HG03108 (cell line): ENCODE results near the gene HSP90AB1.
A peak's percentile ranks its signal among the peaks of the same experiment; 100 is the strongest.

Experiments used
- ATAC-seq: cut with Tn5 transposase; IDR thresholded peaks from one replicate; pipeline ENCODE4 v1.9.1; 2021; ENCODE audit warnings: moderate library complexity; ENCODE audit not compliant: unreplicated experiment

HSP90AB1 gene

DNA sequence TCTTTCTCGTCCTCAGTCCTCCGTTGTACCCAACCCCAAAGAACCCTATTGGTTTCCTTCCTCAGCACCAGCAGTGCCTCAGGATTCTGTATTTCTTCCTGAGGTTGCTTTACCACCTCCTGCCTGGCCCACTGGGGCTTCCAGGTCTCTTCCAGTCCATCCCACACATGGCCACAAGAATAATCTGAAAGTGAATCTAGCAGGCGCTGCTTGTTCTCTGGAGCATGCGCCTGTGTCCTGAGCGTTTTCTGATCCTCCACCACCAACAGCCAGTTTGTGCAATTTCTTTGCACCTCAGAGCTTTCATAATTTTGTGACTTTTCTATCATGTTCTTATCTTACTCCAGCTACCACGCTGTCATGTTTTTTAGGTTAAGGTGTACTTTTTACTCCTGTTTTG is 11.6 kb upstream of the HSP90AB1 start:
- ATAC-seq = no peak

DNA sequence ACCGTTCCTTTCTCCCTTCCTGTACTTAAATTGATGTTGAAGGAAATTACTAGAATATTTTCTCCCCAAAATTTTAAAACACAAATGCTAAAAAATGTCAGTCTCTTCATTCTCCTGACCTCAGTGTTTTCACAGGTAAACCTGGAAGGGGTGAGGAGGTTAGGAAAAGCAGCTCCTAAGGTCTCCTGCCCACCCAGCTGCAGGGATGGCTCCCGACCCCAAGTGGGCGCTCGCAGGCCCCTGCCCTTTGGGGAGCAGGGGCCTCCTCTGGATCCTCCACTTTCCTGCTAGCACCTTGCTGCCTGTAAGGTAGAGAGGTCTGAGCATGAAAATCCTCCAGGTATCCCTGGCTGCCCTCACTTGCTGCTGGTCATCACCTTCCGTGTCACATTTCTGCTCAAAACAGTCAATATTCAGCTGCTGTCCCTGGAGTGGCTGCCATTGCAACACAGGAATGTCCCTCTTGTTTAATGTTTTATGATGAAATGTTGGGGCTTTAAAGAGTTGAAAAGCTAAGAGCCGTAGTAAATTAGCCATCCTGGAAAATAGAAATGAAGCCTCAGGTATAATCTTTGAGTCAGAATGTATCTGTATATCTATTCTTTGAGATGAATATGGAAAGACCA is 10.9 kb upstream of the HSP90AB1 start:
- ATAC-seq = no peak

DNA sequence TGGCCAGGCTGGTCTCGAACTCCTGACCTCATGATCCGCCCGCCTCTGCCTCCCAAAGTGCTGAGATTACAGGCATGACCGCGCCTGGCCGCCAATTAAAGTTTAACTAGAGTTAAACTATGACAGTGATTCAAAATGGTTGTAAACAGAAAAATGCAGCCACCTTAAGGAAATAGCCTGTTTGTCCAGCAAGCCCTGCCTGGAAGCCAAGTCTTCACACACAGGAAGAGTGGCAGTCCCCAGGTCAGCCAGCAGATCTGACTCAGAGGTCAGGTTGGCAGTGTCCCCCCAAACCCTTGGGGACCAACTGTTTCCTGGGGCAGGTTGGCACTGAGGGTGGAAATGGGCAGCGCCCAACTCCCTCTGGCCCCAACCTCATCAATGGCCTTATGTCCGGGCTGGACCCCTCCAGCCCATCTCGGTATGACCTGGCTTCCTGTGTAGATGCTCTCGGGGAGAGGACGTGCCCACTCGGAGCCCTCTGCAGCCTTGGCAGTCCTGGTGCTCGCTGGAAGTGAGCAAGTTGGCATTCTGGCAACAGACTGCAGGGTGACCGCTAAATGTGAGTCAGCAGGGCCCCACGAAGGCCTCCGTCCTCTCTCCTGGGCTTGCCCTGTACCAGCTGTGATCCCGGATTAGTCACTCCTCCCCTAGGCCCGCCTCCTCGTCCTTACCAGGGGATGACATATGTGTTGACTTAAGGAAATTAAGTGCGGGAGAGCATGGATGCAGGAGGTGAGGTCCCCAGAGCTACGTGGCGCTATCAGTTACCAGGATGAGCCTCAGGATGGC is 9.7 kb upstream of the HSP90AB1 start:
- peak; percentile 58 for ATAC-seq

DNA sequence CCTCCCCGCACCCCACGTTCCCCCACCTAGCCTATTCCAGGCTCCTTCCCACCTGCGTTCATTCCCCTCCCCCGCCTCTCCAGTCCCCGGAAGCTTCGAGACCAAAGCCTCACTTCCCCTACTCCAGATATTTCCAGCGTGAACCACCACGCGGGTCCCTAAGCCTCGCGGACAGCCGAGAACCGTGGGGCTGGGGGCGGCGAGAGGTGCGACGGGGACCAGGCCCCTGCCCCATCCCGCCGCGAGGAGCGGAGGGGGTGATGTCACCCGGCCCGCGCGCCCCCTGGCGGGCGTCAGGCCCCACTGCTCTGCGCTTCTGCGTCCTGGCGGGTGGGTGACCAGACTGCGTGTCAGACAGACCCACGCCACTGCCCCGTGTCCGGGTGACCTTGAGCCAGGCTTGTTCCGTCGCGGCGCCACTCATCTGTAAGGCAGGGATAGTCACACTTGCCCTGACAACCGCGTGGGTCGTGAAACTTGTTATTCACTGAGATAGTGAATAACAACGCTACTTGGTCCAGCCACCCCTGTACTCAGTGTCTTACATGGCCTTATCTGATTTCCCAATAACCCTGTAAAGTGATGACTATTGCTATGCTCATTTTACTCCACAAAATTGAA is 9.0 kb upstream of the HSP90AB1 start:
- ATAC-seq = peak; percentile 67

DNA sequence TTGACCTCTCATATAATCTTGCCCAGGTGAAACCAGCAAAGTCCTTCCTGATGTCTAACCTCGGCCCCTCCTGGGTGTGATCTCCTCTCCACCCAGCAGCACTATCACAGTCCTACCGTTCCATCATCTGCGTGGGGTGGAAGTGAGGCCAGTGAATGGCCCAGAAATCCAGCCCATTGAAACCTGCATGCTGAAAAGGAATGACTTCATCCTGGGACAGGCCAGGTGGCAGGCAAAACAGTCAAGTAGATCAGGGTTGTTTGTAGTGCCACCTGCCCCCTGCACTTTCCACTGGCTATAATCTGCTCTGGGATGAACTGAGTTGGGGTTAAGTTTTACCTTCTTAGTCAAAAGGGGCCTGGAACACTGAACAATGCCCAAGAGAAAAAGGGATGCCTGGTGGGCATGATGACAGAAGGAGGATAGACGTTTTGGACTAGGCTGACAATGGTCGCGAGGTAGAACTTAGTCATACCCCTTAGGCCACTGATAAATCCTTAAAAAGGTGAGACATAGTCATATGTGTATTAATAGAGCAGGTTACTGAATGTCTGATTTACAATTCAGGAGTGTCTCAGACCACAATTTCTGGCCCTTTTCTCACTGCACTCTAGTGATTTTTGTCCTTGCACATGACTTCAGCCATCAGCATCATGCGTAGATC is 8.1 kb upstream of the HSP90AB1 start:
- no peak for ATAC-seq

DNA sequence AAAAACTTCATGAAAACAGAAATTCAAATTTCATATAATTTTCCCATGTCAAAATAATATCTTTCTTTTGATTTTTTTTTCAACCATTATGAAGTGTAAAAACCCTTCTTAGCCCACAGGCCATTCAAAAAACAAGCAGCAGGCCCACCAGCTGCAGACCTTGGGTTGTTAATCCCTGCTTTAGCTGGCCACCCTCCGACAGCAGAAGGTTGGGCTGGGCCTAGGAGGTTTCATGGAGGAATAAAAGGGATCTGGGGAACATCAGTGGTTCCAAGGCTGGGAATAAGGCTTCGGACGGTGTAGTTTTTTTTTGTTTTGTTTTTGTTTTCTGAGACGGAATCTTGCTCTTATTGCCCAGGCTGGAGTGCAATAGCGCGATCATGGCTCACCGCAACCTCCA is 3.6 kb upstream of the HSP90AB1 start:
- no peak for ATAC-seq

DNA sequence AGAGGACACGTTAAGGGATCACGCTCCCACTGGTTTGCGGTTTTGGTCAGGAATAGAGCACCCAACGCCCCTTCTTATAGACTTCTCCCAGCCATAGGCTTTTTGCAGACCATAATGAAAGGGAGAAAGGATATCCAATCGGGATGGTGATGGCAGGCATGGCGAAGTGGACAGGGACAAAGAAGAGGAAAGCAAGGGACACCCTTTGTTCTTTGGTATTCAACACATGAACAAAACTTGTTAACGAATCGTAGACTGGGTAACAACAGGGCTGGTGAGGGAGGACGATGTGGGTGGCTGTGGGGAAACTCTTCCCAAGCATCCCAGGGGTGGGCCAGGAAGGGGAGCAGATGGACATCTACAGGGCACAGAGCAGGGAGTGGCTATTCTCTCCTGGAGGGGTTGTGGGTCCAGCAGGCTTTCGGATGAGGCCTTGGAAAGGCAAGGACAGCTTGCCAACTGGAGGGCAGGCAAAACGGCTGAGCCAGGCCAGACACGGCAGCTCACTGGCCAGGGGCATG is 1.4 kb upstream of the HSP90AB1 start:
- no peak for ATAC-seq

DNA sequence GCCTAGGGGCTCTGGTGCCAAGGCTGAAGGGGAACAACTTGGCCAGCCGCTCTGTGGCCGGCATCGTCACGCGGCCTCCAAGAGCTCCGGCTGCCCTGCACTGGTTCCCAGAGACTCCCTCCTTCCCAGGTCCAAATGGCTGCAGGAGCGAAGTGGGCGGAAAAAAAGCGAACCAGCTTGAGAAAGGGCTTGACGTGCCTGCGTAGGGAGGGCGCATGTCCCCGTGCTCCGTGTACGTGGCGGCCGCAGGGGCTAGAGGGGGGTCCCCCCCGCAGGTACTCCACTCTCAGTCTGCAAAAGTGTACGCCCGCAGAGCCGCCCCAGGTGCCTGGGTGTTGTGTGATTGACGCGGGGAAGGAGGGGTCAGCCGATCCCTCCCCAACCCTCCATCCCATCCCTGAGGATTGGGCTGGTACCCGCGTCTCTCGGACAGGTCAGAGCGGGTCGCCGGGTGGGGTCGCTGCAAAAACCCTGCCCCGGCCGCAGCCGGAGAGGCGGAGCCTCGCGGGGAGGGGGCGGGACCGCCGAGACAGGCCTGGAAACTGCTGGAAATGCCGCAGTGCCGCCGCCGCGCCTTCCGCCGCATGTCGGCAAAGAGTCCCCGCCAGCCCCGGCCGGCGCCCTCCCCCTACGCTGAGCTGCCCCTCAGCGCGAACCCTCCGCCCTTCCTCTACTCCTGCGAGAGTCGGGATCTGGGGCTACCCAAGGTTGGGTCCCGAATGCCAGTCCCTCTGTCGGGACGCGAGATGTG is 814 bp upstream of the HSP90AB1 start:
- ATAC-seq = peak; percentile 43

DNA sequence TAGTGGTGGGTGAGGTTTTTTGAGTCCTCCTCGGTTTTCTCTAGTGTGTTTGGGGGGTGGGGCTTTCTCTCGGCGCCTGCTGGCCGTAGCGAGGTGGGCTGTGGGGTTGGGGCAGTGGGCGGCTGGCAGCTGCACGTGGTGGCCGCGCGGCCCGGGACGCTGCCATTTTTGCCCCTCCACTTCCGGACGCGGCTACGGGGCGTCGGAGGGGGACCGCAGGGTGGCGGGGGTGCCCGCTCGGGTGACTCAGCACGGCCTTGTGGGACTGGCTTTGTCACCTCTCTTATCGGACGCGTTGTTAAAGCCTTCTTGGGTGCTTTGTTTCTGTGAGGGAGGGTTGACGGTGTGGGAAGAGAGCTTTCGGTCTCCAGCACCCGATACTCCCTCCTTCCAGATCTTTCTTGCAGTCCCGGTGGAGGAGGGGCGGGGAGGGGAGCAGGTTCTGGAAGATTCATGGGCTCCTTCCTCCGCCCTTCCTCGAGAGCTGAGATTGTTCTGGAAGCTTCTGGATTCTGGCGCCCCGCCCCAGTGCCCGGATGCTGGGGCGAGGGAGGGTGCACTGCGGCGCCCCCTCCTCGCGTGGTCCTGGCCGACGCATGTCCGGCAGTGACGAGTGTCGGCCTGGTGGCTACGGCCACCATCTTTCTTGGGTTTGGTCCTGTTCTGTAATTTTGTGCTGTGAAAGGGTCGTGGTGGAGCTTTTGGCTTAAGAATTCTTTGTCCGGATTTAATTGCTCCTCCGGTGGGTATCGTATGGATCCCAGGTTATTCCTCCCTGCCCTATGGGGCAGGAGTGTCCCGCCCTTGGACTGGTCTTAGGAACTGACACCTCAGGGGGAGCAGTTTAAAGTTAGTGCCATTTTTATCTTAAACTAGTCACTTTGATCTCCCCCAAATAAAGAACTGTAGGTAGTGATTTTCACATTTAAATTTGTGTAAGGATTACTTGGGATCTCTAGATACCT is 719 bp downstream of the HSP90AB1 start:
- peak; percentile 29 for ATAC-seq

DNA sequence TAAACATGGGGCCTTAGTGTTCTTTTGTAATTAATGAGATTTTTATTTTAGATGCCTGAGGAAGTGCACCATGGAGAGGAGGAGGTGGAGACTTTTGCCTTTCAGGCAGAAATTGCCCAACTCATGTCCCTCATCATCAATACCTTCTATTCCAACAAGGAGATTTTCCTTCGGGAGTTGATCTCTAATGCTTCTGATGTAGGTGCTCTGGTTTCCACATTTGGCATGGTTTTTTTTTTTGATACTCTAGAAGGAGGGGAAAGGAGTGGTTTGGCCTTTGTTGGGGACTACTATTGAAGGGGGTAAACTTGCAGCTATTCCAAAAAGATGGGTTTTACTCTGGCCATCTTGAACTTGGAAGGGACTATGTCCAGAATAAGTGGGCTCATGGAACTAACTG is 1.7 kb downstream of the HSP90AB1 start:
- no peak for ATAC-seq

DNA sequence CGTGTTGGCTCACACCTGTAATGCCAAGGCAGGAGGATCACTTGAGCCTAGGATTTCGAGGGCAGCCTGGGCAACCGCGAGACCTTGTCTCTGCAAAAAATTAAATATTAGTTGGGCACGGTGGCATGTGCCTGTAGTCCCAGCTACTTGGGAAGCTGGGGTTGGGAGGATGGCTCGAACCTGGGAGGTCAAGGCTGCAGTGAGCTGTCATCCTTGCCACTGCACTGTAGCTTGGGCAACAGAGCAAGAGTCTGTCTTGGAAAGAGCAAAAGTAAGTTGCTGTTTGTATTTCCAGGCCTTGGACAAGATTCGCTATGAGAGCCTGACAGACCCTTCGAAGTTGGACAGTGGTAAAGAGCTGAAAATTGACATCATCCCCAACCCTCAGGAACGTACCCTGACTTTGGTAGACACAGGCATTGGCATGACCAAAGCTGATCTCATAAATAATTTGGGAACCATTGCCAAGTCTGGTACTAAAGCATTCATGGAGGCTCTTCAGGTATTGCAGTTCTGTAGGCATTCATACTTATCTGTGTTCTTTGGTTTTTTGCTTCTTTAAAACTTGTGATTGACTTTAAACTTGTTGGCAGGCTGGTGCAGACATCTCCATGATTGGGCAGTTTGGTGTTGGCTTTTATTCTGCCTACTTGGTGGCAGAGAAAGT is 2.3 kb downstream of the HSP90AB1 start:
- no peak for ATAC-seq

DNA sequence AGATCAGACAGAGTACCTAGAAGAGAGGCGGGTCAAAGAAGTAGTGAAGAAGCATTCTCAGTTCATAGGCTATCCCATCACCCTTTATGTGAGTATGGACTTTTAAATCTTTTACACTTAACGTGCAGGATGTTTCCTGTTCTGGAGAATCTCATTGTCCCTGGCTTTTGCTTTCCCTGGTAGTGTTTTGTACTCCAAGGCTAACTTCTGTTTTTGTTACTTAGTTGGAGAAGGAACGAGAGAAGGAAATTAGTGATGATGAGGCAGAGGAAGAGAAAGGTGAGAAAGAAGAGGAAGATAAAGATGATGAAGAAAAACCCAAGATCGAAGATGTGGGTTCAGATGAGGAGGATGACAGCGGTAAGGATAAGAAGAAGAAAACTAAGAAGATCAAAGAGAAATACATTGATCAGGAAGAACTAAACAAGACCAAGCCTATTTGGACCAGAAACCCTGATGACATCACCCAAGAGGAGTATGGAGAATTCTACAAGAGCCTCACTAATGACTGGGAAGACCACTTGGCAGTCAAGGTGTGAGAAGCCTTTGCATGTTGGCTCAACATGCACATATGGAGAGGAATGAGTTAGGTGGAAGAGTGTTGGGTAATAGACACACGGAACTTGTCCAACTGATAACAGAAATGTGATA is 3.3 kb downstream of the HSP90AB1 start:
- ATAC-seq = no peak

DNA sequence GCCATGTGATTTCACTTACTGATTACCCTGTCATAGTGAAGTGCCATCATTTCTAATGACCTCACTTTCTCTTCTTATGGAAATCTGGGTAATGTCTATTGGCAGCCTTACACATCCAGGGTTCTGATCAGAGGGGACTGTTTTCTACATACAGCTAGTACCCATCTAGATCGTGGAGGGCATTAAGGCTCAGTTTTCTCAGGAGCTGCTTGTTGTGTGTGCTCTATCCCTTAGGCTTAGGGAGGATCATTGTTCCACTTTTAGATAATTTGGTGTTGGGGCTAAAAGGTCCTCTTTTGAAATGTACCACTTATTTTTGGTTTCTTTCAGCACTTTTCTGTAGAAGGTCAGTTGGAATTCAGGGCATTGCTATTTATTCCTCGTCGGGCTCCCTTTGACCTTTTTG is 3.8 kb downstream of the HSP90AB1 start:
- ATAC-seq = no peak

DNA sequence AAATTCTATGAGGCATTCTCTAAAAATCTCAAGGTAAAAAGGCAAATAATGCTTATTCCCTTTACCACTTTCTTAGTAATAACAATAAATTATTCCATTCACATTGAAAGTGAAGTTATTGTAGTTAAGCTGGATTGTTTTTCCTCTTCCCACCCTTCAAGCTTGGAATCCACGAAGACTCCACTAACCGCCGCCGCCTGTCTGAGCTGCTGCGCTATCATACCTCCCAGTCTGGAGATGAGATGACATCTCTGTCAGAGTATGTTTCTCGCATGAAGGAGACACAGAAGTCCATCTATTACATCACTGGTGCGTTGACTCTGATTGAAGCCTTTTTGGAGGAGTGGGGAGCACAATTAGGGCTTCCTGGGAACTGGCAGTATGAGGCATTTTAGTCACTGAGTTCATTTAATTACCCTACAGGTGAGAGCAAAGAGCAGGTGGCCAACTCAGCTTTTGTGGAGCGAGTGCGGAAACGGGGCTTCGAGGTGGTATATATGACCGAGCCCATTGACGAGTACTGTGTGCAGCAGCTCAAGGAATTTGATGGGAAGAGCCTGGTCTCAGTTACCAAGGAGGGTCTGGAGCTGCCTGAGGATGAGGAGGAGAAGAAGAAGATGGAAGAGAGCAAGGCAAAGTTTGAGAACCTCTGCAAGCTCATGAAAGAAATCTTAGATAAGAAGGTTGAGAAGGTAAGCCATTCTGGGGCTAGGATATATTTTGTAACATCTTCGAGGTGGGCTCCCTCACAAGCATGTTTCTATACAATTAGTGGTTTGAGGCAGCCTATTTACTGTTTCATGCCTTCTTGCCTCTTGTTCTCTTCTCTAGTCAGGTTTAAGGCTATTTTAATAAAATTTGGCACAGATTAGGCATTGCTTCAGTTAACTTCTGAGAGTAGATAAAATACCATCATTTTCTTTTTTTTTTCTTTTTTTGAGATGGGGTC is 4.9 kb downstream of the HSP90AB1 start:
- no peak for ATAC-seq

DNA sequence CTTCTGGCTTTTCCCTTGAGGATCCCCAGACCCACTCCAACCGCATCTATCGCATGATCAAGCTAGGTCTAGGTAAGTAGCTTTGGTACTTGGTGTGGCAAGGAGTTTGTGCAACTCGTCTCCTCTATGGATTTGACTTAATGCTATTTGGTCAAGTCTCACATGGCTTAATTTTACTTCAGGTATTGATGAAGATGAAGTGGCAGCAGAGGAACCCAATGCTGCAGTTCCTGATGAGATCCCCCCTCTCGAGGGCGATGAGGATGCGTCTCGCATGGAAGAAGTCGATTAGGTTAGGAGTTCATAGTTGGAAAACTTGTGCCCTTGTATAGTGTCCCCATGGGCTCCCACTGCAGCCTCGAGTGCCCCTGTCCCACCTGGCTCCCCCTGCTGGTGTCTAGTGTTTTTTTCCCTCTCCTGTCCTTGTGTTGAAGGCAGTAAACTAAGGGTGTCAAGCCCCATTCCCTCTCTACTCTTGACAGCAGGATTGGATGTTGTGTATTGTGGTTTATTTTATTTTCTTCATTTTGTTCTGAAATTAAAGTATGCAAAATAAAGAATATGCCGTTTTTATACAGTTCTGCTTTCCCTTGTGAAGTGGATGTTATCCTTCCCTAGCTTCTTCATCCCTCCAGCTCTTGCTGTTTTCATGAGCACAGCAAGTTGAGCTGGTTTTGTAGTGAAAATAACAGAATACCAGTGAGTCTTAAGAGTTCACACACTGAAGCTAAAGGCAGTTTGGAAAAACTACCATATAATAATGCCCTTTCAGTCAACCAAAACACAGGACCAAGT is 6.6 kb downstream of the HSP90AB1 start:
- ATAC-seq = no peak

DNA sequence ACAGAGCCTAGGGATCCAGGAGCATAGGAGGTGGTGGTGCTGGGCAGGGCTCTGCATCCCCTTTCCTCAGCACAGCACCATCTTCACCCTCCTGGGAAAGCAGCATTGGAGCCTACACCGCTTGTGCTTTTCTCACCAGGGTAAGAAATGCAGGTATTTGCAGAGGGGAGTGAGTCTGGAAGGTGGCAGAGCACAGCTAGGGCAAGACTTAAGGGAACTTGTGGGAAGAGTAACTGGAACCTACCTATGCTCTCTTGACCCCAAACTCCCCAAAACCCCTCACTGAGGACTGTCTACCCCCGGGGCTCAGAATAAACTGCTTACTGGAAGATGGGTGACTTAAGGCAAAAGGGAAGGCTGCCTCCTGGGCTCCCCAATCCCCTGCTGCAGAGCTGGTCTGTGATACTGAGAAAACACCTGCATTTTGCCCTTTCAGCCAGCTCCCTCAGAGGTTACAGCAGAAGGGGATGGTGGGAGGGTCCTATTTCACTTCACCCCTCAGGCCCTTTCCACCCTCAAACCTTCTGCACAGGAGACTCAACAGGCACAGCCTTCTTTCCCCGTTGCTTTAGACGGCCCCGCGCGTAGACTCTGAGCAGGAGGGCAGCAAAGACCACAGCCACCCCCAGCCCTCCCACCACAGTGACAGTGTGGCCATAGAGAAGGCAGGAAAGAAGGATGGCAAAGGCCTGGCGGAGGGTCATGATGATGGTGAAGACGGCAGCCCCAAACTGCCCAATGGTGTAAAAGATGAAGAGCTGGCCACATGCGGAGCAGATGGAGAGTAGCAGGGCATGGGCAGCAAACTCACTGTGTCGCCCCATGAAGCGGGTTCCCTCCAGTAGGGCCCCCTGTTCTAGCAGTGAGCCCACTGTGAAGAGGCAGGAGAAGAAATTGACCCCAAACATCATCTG is 7.5 kb downstream of the HSP90AB1 start:
- no peak for ATAC-seq
